Measurements from ENCODE around the gene RPL28. TPM values are rescaled to one million over a fixed set of nuclear protein-coding genes. Genes with fewer than 3 reads are reported as not detected.
A peak's percentile ranks its signal among the peaks of the same experiment; 100 is the strongest.

Gene RPL28
- total RNA-seq, 2 donors from 2014 or later, result 3,164 to 3,616 TPM

- H3K9me3 ChIP-seq (ENCODE audit: control insufficient read depth, low read length, poor library complexity, severe bottlenecking), result no peaks in the 10 kb centered on the region
- Mint-ChIP-seq H3K4me1 (peaks cover 11% of the 10 kb centered on the region), H3K27ac (no peak overlapping the region), H3K4me3 (no peak overlapping the region), H3K36me3 (ENCODE audit: low read depth) (peaks cover 7% of the 10 kb centered on the region), H3K27me3 (peaks cover 10% of the 10 kb centered on the region)
- DNase-seq, result no peak
- peak; percentile 11 for ATAC-seq
These were observed 38.8 kb upstream of the RPL28 start for GRCh38 chr19:55346725-55347441.

GRCh38 chr19:55347442-55348009, 38.2 kb upstream of the RPL28 start:
- no peak overlapping the region for H3K27ac Mint-ChIP-seq
- H3K36me3 Mint-ChIP-seq (ENCODE audit: low read depth), result peaks cover 7% of the 10 kb centered on the region
- no peak overlapping the region for H3K4me3 Mint-ChIP-seq
- H3K27me3 Mint-ChIP-seq, result peaks cover 17% of the 10 kb centered on the region
- no peak for ATAC-seq
- H3K9me3 ChIP-seq (ENCODE audit: control insufficient read depth, low read length, poor library complexity, severe bottlenecking), result no peaks in the 10 kb centered on the region
- DNase-seq, result no peak
- H3K4me1 Mint-ChIP-seq, result peaks cover 15% of the 10 kb centered on the region

GRCh38 chr19:55348317-55349034, 37.3 kb upstream of the RPL28 start:
- Mint-ChIP-seq H3K36me3 (ENCODE audit: low read depth) (peaks cover 7% of the 10 kb centered on the region), H3K4me1 (peaks cover 24% of the 10 kb centered on the region), H3K27me3 (peaks cover 26% of the 10 kb centered on the region), H3K27ac (no peak overlapping the region), H3K4me3 (no peak overlapping the region)
- DNase-seq, result no peak
- H3K9me3 ChIP-seq (ENCODE audit: control insufficient read depth, low read length, poor library complexity, severe bottlenecking), result no peaks in the 10 kb centered on the region
- no peak for ATAC-seq

- Mint-ChIP-seq H3K27ac (no peak overlapping the region), H3K4me3 (no peak overlapping the region)
These were observed 35.0 kb upstream of the RPL28 start for GRCh38 chr19:55350620-55351315.

GRCh38 chr19:55352040-55352439, 33.7 kb upstream of the RPL28 start:
- DNase-seq, result no peak
- H3K27ac Mint-ChIP-seq, result peak overlapping the region; percentile 83
- H3K4me3 Mint-ChIP-seq, result no peak overlapping the region
- H3K27me3 Mint-ChIP-seq, result peaks cover 30% of the 10 kb centered on the region
- H3K36me3 Mint-ChIP-seq (ENCODE audit: low read depth), result peaks cover 7% of the 10 kb centered on the region
- no peak for ATAC-seq
- H3K9me3 ChIP-seq (ENCODE audit: control insufficient read depth, low read length, poor library complexity, severe bottlenecking), result no peaks in the 10 kb centered on the region
- peaks cover 27% of the 10 kb centered on the region for H3K4me1 Mint-ChIP-seq

More at GRCh38 chr19:55350620-55351315, 35.0 kb upstream of the RPL28 start:
- no peaks in the 10 kb centered on the region for H3K9me3 ChIP-seq (ENCODE audit: control insufficient read depth, low read length, poor library complexity, severe bottlenecking)
- Mint-ChIP-seq H3K4me1 (peaks cover 27% of the 10 kb centered on the region), H3K27me3 (peaks cover 26% of the 10 kb centered on the region), H3K36me3 (ENCODE audit: low read depth) (peaks cover 7% of the 10 kb centered on the region)
- no peak for DNase-seq
- no peak for ATAC-seq

GRCh38 chr19:55352549-55353145, 33.1 kb upstream of the RPL28 start:
- H3K4me3 Mint-ChIP-seq, result peak overlapping the region; percentile 86
- H3K36me3 Mint-ChIP-seq (ENCODE audit: low read depth), result peaks cover 7% of the 10 kb centered on the region
- DNase-seq, result no peak
- no peak for ATAC-seq
- H3K27ac Mint-ChIP-seq, result no peak overlapping the region
- no peaks in the 10 kb centered on the region for H3K9me3 ChIP-seq (ENCODE audit: control insufficient read depth, low read length, poor library complexity, severe bottlenecking)
- H3K4me1 Mint-ChIP-seq, result peaks cover 27% of the 10 kb centered on the region
- peaks cover 36% of the 10 kb centered on the region for H3K27me3 Mint-ChIP-seq

GRCh38 chr19:55353356-55353802, 32.4 kb upstream of the RPL28 start:
- no peaks in the 10 kb centered on the region for H3K9me3 ChIP-seq (ENCODE audit: control insufficient read depth, low read length, poor library complexity, severe bottlenecking)
- DNase-seq (no peak), ATAC-seq (peak; percentile 7)
- H3K4me3 Mint-ChIP-seq, result peak overlapping the region; percentile 86
- H3K27ac Mint-ChIP-seq, result no peak overlapping the region
- peaks cover 40% of the 10 kb centered on the region for H3K27me3 Mint-ChIP-seq
- H3K36me3 Mint-ChIP-seq (ENCODE audit: low read depth), result peaks cover 7% of the 10 kb centered on the region
- peaks cover 24% of the 10 kb centered on the region for H3K4me1 Mint-ChIP-seq

GRCh38 chr19:55353803-55354697, 31.7 kb upstream of the RPL28 start:
- peaks cover 24% of the 10 kb centered on the region for H3K4me1 Mint-ChIP-seq
- H3K4me3 Mint-ChIP-seq, result peak overlapping the region; percentile 86
- H3K27ac Mint-ChIP-seq, result no peak overlapping the region
- ATAC-seq (peak; percentile 86), DNase-seq (peak; percentile 51 to 70 (median 66))
- H3K9me3 ChIP-seq (ENCODE audit: control insufficient read depth, low read length, poor library complexity, severe bottlenecking), result no peaks in the 10 kb centered on the region
- peaks cover 7% of the 10 kb centered on the region for H3K36me3 Mint-ChIP-seq (ENCODE audit: low read depth)
- peaks cover 40% of the 10 kb centered on the region for H3K27me3 Mint-ChIP-seq

GRCh38 chr19:55354698-55355212, 31.0 kb upstream of the RPL28 start, which contains the start of gene COX6B2:
Gene COX6B2 (minus strand): TSS chr19:55354719. CDS start chr19:55354521, 198 bp downstream.
- peak within 1 kb of the TSS; percentile 86 for H3K4me3 Mint-ChIP-seq
- peaks cover 24% of the 10 kb centered on the region for H3K4me1 Mint-ChIP-seq
- no peak for ATAC-seq
- H3K36me3 Mint-ChIP-seq (ENCODE audit: low read depth), result peaks cover 7% of the 10 kb centered on the region
- peaks cover 40% of the 10 kb centered on the region for H3K27me3 Mint-ChIP-seq
- no peaks in the 10 kb centered on the region for H3K9me3 ChIP-seq (ENCODE audit: control insufficient read depth, low read length, poor library complexity, severe bottlenecking)
- no peak for DNase-seq
- no peak within 1 kb of the TSS for H3K27ac Mint-ChIP-seq

GRCh38 chr19:55355213-55355821, 30.4 kb upstream of the RPL28 start:
- H3K4me3 Mint-ChIP-seq, result no peak overlapping the region
- DNase-seq (no peak), ATAC-seq (no peak)
- no peaks in the 10 kb centered on the region for H3K9me3 ChIP-seq (ENCODE audit: control insufficient read depth, low read length, poor library complexity, severe bottlenecking)
- H3K27ac Mint-ChIP-seq, result no peak overlapping the region
- H3K27me3 Mint-ChIP-seq, result peaks cover 40% of the 10 kb centered on the region
- H3K36me3 Mint-ChIP-seq (ENCODE audit: low read depth), result peaks cover 7% of the 10 kb centered on the region
- H3K4me1 Mint-ChIP-seq, result peaks cover 24% of the 10 kb centered on the region

GRCh38 chr19:55358493-55358892, 27.2 kb upstream of the RPL28 start:
- H3K9me3 ChIP-seq (ENCODE audit: control insufficient read depth, low read length, poor library complexity, severe bottlenecking), result no peaks in the 10 kb centered on the region
- no peak for DNase-seq
- no peak overlapping the region for H3K27ac Mint-ChIP-seq

More at GRCh38 chr19:55358493-55358892, 27.2 kb upstream of the RPL28 start:
- Mint-ChIP-seq H3K4me3 (no peak overlapping the region), H3K27me3 (peaks cover 14% of the 10 kb centered on the region), H3K4me1 (peaks cover 3% of the 10 kb centered on the region), H3K36me3 (ENCODE audit: low read depth) (no peaks in the 10 kb centered on the region)
- no peak for ATAC-seq

Measured in T-helper 17 cell (primary cell).